ENCODE data around the gene RHOJ.
"Not testable (repeated sequence)": the region's sequence is repeated elsewhere in the genome, so short reads cannot be mapped to it uniquely, and the experiment has no call there.

RHOJ gene

GRCh38 chr14:63296060-63296563 is 91.9 kb downstream of the RHOJ start:
- Histone ChIP-seq H3K36me3 (ENCODE audit: insufficient read depth, low read length) (no peaks in the 10 kb centered on the region), H3K27me3 (ENCODE audit: insufficient read depth, low read length) (peaks cover 22% of the 10 kb centered on the region; the same call in 1 of the 2 replicates), H3K27ac (ENCODE audit: low read depth, low read length) (no peak overlapping the region), H3K4me1 (ENCODE audit: control insufficient read depth, insufficient read depth, low read length, unreplicated experiment) (no peaks in the 10 kb centered on the region), H3K4me3 (ENCODE audit: low read depth, low read length) (no peak overlapping the region), H2AFZ (ENCODE audit: low read length, unreplicated experiment) (no peak overlapping the region), H3K79me2 (ENCODE audit: control insufficient read depth, insufficient read depth, low read length, unreplicated experiment) (no peaks in the 10 kb centered on the region)

- no peak overlapping the region for H3K4me3 ChIP-seq (ENCODE audit: low read depth, low read length)
- no peak overlapping the region for H3K27ac ChIP-seq (ENCODE audit: low read depth, low read length)
- H3K27me3 ChIP-seq (ENCODE audit: insufficient read depth, low read length): peaks cover 30% of the 10 kb centered on the region; the same call in 1 of the 2 replicates
- H3K36me3 ChIP-seq (ENCODE audit: insufficient read depth, low read length): no peaks in the 10 kb centered on the region
- H2AFZ ChIP-seq (ENCODE audit: low read length, unreplicated experiment): no peak overlapping the region
- H3K4me1 ChIP-seq (ENCODE audit: control insufficient read depth, insufficient read depth, low read length, unreplicated experiment): no peaks in the 10 kb centered on the region
- no peaks in the 10 kb centered on the region for H3K79me2 ChIP-seq (ENCODE audit: control insufficient read depth, insufficient read depth, low read length, unreplicated experiment)
These were observed 93.3 kb downstream of the RHOJ start for GRCh38 chr14:63297372-63298063.

GRCh38 chr14:63299351-63300110 is 95.3 kb downstream of the RHOJ start:
- no peak overlapping the region for H3K4me3 ChIP-seq (ENCODE audit: low read depth, low read length)
- H3K4me1 ChIP-seq (ENCODE audit: control insufficient read depth, insufficient read depth, low read length, unreplicated experiment): no peaks in the 10 kb centered on the region
- no peaks in the 10 kb centered on the region for H3K79me2 ChIP-seq (ENCODE audit: control insufficient read depth, insufficient read depth, low read length, unreplicated experiment)
- no peak overlapping the region for H2AFZ ChIP-seq (ENCODE audit: low read length, unreplicated experiment)
- no peak overlapping the region for H3K27ac ChIP-seq (ENCODE audit: low read depth, low read length)
- H3K36me3 ChIP-seq (ENCODE audit: insufficient read depth, low read length): no peaks in the 10 kb centered on the region
- H3K27me3 ChIP-seq (ENCODE audit: insufficient read depth, low read length): peaks cover 33% of the 10 kb centered on the region; the same call in 1 of the 2 replicates

DNA sequence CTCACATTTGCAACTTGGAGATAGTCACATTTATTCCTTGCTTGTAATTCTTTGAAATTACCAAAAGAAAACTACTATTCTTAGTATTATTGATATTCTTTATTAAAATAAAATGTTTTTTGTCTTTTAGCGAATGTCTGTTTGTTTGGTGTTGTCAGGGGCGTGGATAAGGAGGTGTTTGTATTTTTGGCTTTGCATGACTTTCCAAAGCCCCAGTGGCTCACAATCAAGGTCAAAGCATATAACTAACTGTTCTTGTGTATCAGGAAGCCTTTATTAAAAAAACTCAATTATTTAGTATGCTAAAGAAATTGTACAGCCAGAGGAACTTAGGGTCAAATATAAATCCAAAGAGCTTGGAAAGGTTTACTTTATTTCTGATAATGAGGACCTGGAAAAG is 96.6 kb downstream of the RHOJ start:
- Histone ChIP-seq H3K27ac (ENCODE audit: low read depth, low read length) (no peak overlapping the region), H3K4me1 (ENCODE audit: control insufficient read depth, insufficient read depth, low read length, unreplicated experiment) (no peaks in the 10 kb centered on the region), H3K79me2 (ENCODE audit: control insufficient read depth, insufficient read depth, low read length, unreplicated experiment) (no peaks in the 10 kb centered on the region), H2AFZ (ENCODE audit: low read length, unreplicated experiment) (no peak overlapping the region), H3K27me3 (ENCODE audit: insufficient read depth, low read length) (peaks cover 25% of the 10 kb centered on the region; the same call in 1 of the 2 replicates), H3K4me3 (ENCODE audit: low read depth, low read length) (no peak overlapping the region), H3K36me3 (ENCODE audit: insufficient read depth, low read length) (no peaks in the 10 kb centered on the region)

GRCh38 chr14:63301891-63302534 is 97.8 kb downstream of the RHOJ start:
- Histone ChIP-seq H3K4me1 (ENCODE audit: control insufficient read depth, insufficient read depth, low read length, unreplicated experiment) (no peaks in the 10 kb centered on the region), H3K36me3 (ENCODE audit: insufficient read depth, low read length) (no peaks in the 10 kb centered on the region), H3K27ac (ENCODE audit: low read depth, low read length) (no peak overlapping the region), H3K79me2 (ENCODE audit: control insufficient read depth, insufficient read depth, low read length, unreplicated experiment) (no peaks in the 10 kb centered on the region), H3K4me3 (ENCODE audit: low read depth, low read length) (no peak overlapping the region), H3K27me3 (ENCODE audit: insufficient read depth, low read length) (peaks cover 35% of the 10 kb centered on the region; the same call in 1 of the 2 replicates), H2AFZ (ENCODE audit: low read length, unreplicated experiment) (no peak overlapping the region)

DNA sequence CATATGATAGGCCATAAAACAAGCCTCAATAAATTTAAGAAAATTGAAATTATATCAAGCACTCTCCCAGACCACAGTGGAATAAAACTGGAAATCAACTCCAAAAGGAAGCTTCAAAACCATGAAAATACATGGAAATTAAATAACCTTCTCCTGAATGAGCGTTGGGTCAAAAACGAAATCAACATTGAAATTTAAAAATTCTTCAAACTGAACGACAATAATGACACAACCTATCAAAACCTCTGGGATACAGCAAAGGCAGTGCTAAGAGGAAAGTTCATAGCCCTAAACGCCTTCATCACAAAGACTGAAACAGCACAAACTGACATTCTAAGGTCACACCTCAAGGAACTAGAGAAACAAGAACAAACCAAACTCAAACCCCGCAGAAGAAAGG is 100.2 kb downstream of the RHOJ start:
- H3K36me3 ChIP-seq (ENCODE audit: insufficient read depth, low read length); H3K4me3 ChIP-seq (ENCODE audit: low read depth, low read length); H2AFZ ChIP-seq (ENCODE audit: low read length, unreplicated experiment); H3K27ac ChIP-seq (ENCODE audit: low read depth, low read length); H3K4me1 ChIP-seq (ENCODE audit: control insufficient read depth, insufficient read depth, low read length, unreplicated experiment); H3K79me2 ChIP-seq (ENCODE audit: control insufficient read depth, insufficient read depth, low read length, unreplicated experiment): not testable (repeated sequence)
- H3K27me3 ChIP-seq (ENCODE audit: insufficient read depth, low read length): peaks cover 34% of the 10 kb centered on the region

DNA sequence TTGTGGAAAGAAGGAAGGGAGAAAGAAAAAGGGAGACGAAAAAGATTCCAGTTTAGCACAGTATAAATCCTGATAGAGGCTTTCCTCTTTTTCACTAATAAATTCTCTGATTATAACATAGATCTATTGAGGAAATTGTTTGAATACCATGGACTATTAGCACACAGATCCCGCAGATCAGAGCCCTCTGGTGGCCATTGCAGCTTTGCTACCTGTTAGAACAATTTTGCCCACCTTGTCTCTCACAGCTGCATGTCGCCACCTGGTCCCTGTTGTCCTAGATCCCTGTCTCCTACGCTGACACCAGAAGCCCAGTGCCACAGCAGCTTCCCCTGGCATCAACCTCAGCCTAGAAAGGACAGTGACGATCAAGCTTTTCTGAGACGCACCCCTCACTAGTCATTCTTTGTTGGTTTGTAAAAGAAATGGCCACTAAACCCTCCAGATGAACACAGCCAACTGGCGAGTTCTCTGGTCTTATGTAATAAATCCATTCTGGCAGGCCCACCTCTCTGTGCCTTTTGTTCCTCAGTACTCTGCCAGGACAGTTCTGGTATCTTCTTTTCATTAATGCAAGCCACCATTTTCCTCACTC is 104.6 kb downstream of the RHOJ start:
- no peak overlapping the region for H3K27ac ChIP-seq (ENCODE audit: low read depth, low read length)
- H2AFZ ChIP-seq (ENCODE audit: low read length, unreplicated experiment): no peak overlapping the region
- H3K4me1 ChIP-seq (ENCODE audit: control insufficient read depth, insufficient read depth, low read length, unreplicated experiment): no peaks in the 10 kb centered on the region
- H3K27me3 ChIP-seq (ENCODE audit: insufficient read depth, low read length): peaks cover 57% of the 10 kb centered on the region
- no peaks in the 10 kb centered on the region for H3K79me2 ChIP-seq (ENCODE audit: control insufficient read depth, insufficient read depth, low read length, unreplicated experiment)
- H3K4me3 ChIP-seq (ENCODE audit: low read depth, low read length): no peak overlapping the region
- H3K36me3 ChIP-seq (ENCODE audit: insufficient read depth, low read length): no peaks in the 10 kb centered on the region

DNA sequence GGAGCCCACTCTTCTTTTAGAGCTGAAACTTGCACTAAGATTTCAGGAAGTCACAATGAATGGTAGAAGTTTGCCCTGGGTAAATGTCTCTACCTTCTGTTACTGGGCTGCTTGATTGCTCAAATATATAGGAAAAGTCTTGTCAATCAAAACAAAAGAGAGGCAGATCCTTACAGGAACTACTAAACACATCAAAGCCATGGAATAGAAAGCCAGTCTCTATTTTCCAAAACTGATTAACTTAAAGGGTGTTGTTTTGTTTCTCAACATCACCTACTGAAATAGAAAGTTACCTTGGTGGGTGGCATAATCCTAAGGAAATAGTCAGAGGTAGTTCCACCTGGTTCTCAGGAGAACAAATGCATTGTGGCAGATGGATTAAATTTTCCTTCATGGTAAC is 114.6 kb downstream of the RHOJ start, which contains the start of gene GPHB5:
TSS of gene GPHB5 (minus strand) at position 101 of the 400 bp plus-strand sequence. CDS start 1,086 bp downstream, outside the sequence.
- Histone ChIP-seq H3K79me2 (ENCODE audit: control insufficient read depth, insufficient read depth, low read length, unreplicated experiment) (no peaks in the 10 kb centered on the region), H3K4me1 (ENCODE audit: control insufficient read depth, insufficient read depth, low read length, unreplicated experiment) (no peaks in the 10 kb centered on the region), H2AFZ (ENCODE audit: low read length, unreplicated experiment) (no peak within 1 kb of the TSS), H3K27ac (ENCODE audit: low read depth, low read length) (no peak within 1 kb of the TSS), H3K36me3 (ENCODE audit: insufficient read depth, low read length) (no peaks in the 10 kb centered on the region), H3K4me3 (ENCODE audit: low read depth, low read length) (no peak within 1 kb of the TSS), H3K27me3 (ENCODE audit: insufficient read depth, low read length) (peaks cover 67% of the 10 kb centered on the region)

DNA sequence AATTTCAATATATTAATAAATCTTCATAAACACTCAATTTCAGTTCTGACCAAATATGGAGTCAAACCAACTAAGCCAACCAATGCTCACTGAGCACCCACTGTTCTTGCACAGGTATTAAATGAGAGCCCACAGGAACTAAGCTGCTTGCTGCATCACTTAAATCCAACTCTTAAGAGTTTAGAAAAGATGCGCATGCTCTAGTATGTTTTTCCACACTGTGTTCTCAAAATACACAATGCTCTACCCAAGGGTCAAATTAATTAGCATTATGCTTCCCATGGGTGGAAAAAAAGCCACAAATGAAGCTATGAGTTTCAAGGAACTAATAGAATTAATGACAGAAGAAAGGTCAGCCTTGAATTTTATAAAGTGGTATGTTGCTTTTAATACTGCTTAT is 118.2 kb downstream of the RHOJ start:
- Histone ChIP-seq H3K27me3 (ENCODE audit: insufficient read depth, low read length) (peaks cover 51% of the 10 kb centered on the region), H3K4me1 (ENCODE audit: control insufficient read depth, insufficient read depth, low read length, unreplicated experiment) (no peaks in the 10 kb centered on the region), H3K79me2 (ENCODE audit: control insufficient read depth, insufficient read depth, low read length, unreplicated experiment) (no peaks in the 10 kb centered on the region)

DNA sequence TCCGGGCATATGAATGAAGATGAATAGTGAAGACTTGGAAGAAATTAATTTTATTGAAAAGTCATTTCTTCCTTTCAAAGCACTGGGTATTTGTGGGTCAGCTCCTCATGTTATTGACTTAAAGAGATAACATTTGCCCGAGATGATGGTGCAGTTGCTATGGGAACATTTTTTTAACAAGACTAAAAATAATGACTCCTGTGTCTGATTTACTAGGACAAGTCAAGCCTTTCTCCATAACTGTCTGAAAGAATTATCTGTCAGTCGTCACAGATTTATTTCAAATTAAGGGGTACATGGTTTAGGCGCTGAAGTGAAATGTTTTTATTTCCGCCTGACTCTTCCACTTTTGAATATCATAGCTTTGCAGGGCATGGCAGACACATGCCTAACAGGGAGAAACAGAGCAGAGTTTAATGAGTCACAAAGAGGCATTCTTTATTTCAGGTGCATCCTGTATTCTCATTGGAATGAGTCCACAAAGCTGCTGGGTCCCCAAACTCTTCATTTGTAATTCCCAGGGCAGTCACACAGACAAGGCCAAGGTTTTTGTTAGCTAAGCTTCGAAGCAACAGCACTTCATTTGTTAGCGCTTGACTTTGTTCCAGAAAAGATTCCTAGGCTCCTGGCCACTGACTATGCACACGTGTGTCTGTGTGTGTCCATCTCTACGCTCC is 118.8 kb downstream of the RHOJ start:
- H3K36me3 ChIP-seq (ENCODE audit: insufficient read depth, low read length): no peaks in the 10 kb centered on the region

More for the DNA sequence above, 118.2 kb downstream of the RHOJ start:
- H2AFZ ChIP-seq (ENCODE audit: low read length, unreplicated experiment): no peak overlapping the region
- no peak overlapping the region for H3K4me3 ChIP-seq (ENCODE audit: low read depth, low read length)
- H3K27ac ChIP-seq (ENCODE audit: low read depth, low read length): no peak overlapping the region
- H3K36me3 ChIP-seq (ENCODE audit: insufficient read depth, low read length): no peaks in the 10 kb centered on the region

More for the DNA sequence above, 118.8 kb downstream of the RHOJ start:
- Histone ChIP-seq H3K79me2 (ENCODE audit: control insufficient read depth, insufficient read depth, low read length, unreplicated experiment) (no peaks in the 10 kb centered on the region), H3K27me3 (ENCODE audit: insufficient read depth, low read length) (peaks cover 51% of the 10 kb centered on the region), H2AFZ (ENCODE audit: low read length, unreplicated experiment) (no peak overlapping the region), H3K27ac (ENCODE audit: low read depth, low read length) (no peak overlapping the region), H3K4me1 (ENCODE audit: control insufficient read depth, insufficient read depth, low read length, unreplicated experiment) (no peaks in the 10 kb centered on the region), H3K4me3 (ENCODE audit: low read depth, low read length) (no peak overlapping the region)
